NCI-H128 (cell line): ENCODE data around the gene C3orf49.

Experiments used
- DNase-seq: peaks from one replicate; lab custom pipeline; 2025; ENCODE audit not compliant: unreplicated experiment; lab: John Stamatoyannopoulos, UW

C3orf49 gene

DNA sequence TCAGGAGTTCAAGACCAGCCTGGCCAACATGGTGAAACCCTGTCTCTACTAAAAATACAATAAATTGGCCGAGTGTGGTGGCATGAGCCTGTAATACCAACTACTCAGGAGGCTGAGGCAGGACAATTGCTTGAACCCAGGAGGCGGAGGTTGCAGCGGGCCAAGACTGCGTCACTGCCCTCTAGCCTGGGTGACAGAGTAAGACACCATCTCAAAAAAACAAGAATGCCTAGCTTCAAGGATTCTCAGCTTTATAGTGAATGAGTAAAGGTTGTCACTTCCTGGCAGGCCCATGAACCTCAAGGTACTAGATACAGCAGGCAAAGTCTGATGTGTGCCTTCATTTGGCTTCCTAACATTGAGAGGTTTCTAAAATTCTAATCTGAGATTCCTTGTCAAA is 30.1 kb downstream of the C3orf49 start:
- no peak for DNase-seq

DNA sequence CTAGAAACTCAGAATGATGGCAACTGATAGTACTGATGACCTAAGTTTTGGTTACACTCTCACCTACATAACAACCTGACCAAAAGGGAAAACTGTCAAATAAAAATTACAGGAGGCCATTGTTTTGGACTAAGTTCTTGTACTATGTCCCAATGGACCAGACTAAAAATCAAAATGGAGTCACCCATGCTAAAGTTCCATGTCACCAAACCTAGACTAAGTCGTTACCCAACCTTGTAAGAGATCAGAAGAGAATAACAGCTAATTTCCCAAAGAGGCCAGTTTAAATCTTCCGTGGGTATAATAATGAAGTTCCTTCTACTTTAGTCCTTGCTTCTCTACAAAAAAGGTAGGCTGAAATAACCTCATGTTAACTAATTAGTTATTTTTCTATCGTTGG is 32.2 kb downstream of the C3orf49 start:
- DNase-seq, result no peak

DNA sequence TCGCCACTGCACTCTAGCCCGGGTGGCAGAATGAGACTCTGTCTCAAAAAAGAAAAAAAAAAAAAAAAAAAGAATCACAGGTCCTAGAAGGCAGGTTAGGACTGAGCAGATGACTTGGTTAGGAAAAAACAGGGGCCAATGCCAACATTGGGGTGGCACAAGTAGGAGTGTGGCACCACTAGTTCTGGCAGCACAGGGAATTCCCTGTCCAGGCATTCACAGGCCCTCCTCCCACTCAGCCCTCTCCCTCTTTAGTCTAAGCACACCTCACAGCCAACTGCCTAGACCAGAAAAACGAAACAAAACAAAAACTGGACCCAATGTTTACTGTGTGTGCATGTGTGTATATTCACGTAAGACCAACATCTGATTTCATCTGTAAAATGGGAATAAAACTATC is 34.0 kb downstream of the C3orf49 start:
- no peak for DNase-seq

DNA sequence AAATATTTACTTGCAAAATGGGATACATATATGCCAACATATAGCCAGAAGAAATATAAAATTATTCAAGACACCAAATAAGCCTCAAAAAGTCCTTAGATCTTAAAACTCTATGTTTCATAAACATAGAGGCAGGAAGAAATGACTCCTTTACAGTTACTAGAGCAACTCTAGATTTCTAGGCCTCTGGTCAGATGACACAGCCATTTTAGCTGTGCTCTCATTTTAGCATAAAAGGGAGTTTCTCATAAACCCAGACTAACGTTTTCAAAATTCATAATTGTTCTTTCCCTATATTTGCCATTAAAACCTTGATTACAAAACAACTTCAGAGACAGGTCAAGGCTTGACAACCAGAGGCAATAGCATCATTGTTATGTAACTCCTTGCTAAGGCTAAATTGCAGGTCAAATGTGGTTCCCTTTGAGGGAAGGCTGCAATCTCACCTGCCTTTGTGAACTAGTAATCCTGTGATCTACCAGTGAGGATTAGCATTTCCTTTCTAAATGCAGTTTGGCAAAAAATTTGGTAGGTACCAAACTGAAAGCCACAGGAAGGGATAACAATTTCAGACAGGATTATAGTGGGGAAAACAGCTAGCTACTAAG is 36.3 kb downstream of the C3orf49 start:
- no peak for DNase-seq

DNA sequence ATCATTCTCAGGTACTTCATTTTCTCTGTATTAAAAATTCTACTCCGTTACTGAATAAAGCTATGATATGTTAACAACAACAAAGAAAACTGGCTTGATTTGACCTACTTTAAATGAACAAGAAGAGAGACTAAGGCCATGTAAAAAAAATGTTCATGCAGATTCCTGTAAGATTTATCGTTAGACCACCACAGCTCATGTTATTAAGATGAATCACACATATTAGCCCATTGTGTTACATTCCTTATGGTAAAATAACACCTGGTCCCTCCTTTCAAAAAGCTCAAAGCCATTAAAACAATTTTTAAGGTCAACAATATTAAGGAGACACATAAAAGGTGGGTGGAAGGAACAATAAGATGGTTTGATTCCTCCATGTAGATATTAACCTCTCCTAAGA is 38.2 kb downstream of the C3orf49 start:
- no peak for DNase-seq

DNA sequence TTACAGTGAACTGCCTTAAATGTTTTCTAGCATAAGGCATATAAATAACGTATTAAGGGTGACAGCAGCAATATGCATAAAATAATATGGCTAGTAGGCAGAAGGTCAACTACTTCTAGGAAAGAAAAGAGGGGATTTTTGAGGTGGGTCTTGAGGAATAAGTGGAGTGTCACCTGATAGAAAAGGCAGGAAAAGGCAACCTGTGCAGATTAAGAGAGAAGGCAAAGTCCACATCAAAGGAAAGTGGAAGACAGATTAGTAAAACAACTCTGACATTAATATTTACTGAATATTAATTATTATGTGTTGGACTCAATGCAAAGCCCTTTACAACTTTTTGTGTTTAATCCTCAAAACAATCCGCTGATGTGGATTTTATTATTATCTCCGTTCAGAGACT is 41.7 kb downstream of the C3orf49 start:
- DNase-seq, result no peak

DNA sequence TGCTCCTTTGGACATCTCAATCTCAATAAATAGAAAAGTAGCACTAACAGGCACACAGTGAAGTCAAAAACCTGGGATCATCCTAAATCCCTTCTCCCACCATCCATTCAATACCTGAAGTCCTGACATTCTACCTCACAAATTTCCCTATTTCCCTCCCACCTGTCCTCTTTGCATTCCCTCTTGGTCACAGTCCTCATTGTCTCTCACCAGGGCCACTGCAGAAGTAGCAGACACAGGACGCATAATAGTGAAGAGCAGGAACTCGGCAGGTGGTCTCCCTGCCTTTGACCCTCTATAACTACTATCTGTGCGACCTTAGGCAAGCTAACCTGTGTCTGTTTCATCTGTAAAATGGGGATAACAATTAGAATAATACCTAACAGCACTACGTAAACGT is 42.2 kb downstream of the C3orf49 start:
- DNase-seq, result no peak

DNA sequence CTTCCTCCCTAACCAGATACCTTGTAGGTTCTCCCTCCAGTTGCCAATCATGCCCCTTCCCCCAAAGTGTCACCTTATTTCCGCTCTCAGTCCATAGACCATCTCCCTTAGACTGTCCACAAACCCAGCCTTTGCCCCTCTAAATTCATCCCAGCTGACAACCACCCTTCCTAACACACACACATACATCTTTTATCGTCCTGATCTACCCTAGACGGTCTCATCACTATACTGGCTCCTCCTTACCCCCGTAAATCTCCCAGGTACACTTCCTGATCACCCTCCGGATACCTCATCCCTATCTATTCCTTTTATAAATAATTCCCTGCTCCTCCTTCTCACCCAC is 43.7 kb downstream of the C3orf49 start:
- no peak for DNase-seq

DNA sequence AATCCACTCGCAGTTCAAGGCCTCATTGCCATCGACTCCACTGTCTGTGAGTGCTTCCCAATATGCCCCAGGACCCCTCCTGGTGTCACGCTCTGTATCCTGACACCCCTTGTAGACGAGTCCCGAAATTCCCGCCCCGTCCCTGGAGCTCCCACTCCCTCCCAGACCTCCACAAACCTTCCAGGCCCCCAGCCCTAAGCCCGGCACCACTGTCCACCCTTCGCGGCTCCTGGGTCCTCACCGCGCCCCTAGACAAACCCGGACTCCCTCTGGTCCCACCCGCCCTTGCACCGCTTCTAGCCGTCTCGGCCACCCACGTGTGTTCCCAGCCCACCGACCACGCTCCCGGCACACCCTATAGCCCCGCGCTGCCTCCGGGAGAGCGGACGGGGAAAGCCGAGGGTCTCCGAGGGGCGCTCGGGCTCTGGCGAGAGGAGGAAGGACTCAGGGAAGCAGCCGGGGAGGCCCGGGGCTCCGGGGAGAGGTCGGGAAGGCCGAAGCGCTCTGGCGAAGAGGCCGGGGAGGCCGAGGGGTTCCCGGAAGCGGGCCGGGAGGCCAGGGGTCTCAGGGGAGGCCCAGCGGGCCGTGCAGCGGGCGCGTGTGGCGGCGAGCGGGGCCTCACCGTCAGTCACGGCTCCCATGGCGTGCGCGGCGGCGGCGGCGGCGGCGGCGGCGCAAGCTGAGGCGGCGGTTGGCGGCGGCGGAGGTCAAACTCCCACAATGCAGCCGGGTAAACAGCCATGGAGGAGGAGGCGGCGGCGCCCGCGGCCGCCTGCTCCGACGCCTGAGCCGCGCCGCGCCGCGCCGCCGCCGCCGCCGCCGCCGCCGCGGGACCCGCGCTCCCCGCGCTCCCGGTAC is 44.3 kb downstream of the C3orf49 start, which contains the start of the genes ATXN7 and THOC7:
Gene ATXN7 (plus strand): TSS at position 718 of the 858 bp plus-strand sequence. CDS start 48,732 bp downstream, outside the sequence.
Gene THOC7 (minus strand): TSS at position 656 of the 858 bp plus-strand sequence. CDS start 15 bp downstream, at position 641.
- DNase-seq, result no peak

DNA sequence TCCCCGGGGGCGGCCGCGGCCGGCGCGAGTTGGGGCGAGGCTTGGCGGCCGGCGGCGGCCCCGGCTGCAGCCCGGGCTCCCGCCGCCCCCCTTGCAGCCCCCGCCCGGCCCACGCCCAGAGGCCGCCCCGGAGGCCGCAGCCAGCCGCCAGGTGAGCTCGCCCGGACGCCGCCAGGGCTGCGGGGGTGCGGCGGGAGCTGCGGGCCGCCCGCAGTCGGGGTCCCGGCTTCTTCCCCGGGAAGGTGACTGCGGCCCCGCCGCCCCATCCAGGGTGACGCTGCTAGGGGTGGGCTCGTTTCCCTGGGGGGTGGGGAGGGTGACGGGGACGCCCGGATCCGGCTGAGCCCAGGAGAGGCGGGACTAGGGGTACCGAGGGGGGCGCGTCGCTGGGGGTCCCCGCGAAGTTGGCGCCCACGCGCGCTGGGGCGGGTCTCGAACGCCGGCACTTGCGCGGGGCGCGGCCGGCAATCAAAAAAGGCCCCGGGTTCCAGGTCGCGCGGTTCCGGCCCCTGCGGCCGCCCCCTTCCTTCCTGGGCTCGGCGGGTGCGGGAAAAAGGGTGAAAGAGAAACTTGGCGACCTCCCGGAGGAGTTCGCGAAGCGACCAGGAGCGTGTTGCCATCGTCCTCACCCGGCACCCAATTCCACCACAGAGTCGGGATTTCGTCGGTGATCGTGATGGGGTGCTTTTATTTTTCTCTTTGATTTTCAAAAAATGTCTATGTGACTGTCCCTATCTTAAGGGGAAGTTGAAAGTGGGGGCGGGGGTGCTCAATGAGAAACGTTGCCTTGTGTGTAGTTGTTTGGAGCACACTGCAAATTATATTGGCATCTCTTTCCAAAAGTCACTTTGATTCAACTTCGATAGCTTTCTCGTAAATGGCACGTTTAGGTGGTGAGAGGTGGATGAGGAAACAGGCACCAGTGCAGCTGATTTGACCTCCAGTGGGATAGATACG is 45.2 kb downstream of the C3orf49 start:
- DNase-seq, result no peak

DNA sequence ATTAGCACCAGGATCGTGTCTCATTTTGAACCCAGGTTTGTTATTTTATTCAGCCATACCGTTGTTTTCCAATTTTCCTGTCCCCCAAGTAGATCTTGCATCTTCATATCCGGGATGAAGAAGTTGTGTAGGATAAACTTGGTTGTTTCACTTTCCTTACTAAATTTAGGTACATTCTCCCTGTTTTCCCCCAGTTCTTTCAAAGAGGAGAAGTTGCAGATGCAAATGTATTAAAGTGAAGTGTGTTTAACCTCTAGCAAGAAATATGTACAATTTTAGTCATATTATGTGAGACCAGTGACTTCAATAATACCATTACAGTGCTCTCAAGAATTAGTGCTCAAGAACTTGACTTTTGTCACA is 45.8 kb downstream of the C3orf49 start:
- no peak for DNase-seq

DNA sequence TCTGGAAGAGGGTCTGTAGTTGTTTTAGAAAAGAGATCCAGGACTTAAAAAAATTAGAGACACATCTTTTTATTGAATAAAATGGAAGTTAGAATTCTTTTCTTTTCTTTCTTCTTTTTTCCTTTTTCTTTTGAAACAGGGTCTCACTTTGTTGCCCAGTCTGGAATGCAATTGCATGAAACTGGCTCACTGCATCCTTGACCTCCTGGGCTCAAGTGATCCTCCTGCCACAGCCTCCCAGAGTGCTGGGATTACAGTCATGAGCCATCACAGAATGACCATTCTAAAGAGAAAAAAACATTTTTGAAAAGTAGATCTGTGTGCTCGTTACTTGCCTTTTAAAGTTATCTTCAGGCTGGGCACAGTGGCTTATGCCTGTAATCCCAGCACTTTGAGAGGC is 48.1 kb downstream of the C3orf49 start:
- DNase-seq, result no peak

DNA sequence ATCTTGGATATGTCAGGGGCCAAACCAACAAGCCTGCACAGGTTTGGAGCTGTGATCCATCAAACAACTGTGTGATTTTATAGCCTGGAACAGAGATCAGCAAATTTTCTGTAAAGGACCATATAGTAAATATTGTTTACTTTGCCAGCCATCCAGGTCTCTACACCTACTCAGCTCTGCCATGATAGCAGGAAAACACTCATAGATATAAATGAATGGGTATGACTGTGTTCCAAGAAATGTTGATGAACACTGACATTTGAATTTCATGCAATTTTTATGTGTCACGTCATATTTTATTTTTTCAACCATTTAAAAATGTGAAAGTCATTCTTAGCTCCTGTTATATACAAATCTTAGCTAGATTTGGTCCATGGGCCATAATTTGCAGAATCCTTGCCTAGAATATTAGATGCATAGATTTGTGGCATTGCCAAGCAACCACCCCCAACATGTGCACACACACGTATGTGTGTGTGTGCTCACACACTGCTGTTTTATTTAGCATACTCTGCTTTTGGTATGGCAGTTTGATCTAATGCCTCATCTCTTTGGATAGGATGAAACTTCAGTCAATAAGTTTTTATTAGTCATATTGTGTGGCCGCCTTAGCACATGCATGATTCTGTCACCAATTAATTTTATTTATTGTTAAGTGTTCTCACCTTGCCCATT is 51.0 kb downstream of the C3orf49 start:
- DNase-seq, result no peak

DNA sequence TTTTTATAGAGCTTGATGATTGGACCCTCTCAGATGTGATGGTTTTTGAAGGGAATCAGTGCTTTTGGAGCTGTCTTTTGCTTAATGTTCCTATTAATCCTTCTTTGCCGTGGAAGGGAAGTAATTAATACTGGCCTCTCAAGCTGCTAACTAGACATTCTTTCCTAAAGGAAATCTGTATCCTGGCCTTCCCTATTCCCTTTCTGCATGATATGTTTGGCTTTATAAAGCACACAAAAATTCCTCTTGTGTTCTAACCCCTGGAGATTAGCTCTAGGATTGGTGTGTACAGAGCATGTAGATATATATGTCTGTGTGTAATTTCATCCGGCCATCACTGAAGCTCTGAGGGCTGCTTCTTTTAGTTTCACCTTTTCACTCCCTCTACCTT is 51.5 kb downstream of the C3orf49 start:
- no peak for DNase-seq

DNA sequence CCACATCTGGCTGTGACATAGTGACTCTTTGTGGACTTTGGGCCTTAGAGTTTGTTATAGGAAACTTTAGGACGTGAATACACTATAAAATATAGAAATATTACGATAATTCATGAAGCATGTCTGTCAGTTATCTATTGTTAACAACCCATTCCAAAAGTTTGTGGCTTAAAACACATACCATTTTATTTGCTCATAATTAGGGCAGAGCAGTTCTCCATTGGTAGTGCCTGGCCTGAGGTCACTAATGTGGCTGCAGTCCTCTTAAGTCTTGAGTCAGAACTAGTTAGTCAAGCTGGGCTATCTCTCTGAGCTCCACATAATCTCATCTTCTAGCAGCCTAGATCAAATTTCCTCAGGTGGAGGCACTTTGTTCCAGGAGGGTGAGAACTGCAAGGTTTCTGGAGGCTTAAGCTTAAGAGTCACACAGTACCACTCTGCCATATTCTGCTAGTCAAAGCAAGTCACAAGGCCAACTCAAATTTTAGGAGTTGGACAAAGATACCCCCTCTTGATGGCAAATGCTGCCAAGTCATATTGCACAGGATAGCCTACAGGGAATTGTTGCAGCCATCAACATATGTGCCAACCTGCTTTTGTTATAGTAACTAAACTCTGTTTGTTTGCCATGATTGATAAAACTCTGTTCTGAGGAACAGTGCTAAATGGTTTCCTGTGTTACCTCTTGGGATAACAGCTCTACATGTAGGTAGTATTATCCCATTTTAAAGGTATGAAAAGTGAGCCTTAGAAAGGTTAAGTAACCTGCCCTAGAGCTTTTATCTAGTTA is 53.2 kb downstream of the C3orf49 start:
- no peak for DNase-seq

DNA sequence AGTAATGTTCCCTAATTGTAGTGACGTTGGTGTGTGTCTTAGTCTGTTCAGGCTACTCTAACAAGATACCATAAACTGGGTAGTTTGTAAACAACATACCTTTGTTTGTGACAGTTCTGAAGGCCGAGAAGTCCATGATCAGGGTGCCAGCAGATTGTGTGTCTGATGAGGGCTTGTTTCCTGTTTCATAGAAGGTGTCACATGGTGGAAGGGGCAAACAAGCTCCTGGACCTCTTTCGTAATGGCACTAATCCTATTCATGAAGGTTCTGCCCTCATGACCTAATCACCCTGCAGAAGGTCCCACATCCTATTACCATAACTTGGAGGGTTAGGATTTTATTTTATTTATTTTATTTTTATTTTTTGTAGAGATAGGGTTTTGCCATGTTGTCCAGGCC is 55.7 kb downstream of the C3orf49 start:
- DNase-seq, result no peak

DNA sequence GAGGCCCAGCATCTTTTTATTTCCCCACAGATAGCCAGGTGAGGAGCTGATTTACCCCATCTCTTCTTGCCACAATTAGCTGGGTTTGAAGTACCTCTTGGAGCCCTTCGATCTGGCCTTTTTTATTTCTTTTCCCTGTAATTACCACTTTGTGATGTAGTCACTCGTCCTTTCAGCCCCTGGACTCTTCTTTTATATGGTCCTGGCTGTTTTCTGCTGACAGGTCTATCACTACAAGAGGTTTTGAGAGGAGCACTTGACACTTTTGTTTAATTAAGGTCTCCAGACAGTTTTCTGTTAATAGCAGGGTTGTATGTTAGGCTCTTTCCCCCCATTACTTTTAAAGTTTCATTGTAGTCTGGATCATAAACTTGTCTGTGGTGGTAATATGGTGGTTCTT is 56.4 kb downstream of the C3orf49 start:
- DNase-seq, result no peak

DNA sequence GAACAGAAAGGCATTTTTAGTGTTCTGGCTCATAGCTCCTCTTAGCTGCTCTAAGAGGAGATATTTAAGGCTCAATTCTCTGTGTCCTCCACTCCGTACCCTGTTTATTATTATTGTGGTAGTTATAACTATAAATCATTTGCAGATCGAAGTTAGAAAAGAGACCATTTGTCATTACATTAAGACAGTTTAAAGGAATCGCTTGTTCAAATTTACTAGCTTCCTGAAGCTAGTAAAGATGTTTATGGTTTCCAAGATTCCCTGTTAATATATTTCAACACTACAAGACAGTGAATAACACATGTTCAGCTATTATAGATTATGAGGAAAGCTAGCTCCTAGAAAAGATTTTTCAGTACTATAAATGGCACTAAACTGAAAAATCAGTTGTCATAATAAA is 57.2 kb downstream of the C3orf49 start:
- no peak for DNase-seq

DNA sequence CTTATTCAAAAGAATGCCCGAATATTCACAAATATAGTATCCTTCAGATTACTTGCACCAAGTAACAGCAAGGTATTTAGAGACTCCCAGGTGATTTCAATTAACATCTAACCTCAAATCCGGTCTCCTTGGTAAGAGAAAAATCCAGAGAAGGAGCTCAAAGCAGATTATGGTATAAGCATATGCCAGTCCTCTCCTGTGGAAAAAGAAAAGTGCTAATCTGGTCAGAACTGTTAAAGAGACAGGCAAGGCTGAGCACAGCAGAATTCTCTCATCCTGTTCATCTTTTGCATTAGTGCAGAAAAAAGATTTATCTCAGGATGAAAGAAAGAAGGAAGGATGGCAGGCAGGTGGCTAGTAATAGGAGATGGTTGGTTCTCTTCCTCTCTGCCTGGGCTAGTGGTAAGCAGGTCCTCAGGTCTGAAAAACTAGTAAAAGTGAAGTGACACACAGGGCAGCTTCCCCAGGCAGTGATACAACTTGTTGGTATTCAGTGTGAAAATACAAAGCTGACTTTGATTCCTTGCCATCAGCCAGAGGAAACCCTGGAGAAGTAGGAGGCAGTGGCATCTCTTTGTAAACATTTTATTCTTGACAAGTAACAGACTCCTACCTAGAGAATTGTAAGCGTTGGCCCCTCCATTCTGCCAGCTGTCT is 58.8 kb downstream of the C3orf49 start:
- no peak for DNase-seq
